ENCODE data around the gene PLA2G1B. TPM values are rescaled to one million over a fixed set of nuclear protein-coding genes. Genes with fewer than 3 reads are reported as not detected.
A peak's percentile ranks its signal among the peaks of the same experiment; 100 is the strongest.

PLA2G1B gene
- total and polyA plus RNA-seq, 2 of the 13 experiments (the other 11 are each of a cell fraction or from before 2014, with no cell fraction given): 0.33 to 1.4 TPM

- peak; percentile 75; the same call in 1 of the 2 replicates for TF ChIP-seq ZBTB25 (CRISPR knock-in tag; IDR thresholded peaks at IDR 0.05)
- TF ChIP-seq RFX1 (IDR thresholded peaks at IDR 0.05): no peak
- no peak for TF ChIP-seq GPN1 (CRISPR knock-in tag; IDR thresholded peaks at IDR 0.05; ENCODE audit: borderline replicate concordance)
- no peak for TF ChIP-seq ZNF616 (CRISPR knock-in tag; IDR thresholded peaks at IDR 0.05; ENCODE audit: low read depth)
- peak; percentile 93 for TF ChIP-seq MIXL1 (CRISPR knock-in tag; IDR thresholded peaks at IDR 0.05)
- TF ChIP-seq ZNF18 (CRISPR knock-in tag; IDR thresholded peaks at IDR 0.05; ENCODE audit: insufficient replicate concordance): no peak
- peak; percentile 77 for TF ChIP-seq ARNT2 (CRISPR knock-in tag; IDR thresholded peaks at IDR 0.05; ENCODE audit: low read depth)
- TF ChIP-seq KAT2B (IDR thresholded peaks at IDR 0.05; ENCODE audit: borderline replicate concordance, low read depth, low read length): no peak
- TF ChIP-seq CREM (IDR thresholded peaks at IDR 0.05): peak; percentile 88
- TF ChIP-seq CREM (CRISPR knock-in tag; IDR thresholded peaks at IDR 0.05): no peak
- TF ChIP-seq ZNF549 (CRISPR knock-in tag; IDR thresholded peaks at IDR 0.05): no peak
- peak; percentile 36; the same call in 1 of the 2 replicates for TF ChIP-seq FOXJ3 (CRISPR knock-in tag; IDR thresholded peaks at IDR 0.05; ENCODE audit: borderline replicate concordance)
- no peak for TF ChIP-seq ZNF44 (CRISPR knock-in tag; IDR thresholded peaks at IDR 0.05)
- no peak for TF ChIP-seq MAFG (CRISPR knock-in tag; IDR thresholded peaks at IDR 0.05)
- TF ChIP-seq ZFP82 (CRISPR knock-in tag; IDR thresholded peaks at IDR 0.05; ENCODE audit: borderline replicate concordance): 0 out of 2 replicates have a peak, but pooled peaks have one; percentile 76
- no peak; the same call in 1 of the 2 replicates for TF ChIP-seq ZNF772 (CRISPR knock-in tag; IDR thresholded peaks at IDR 0.05)
- no peak for TF ChIP-seq U2AF1 (optimal IDR thresholded peaks at IDR 0.05; ENCODE audit: low read depth, low read length)
- TF ChIP-seq ZNF513 (CRISPR knock-in tag; conservative IDR thresholded peaks at IDR 0.05): 0 out of 2 replicates have a peak, but pooled peaks have one; percentile 60
- TF ChIP-seq KMT2A (CRISPR knock-in tag; IDR thresholded peaks at IDR 0.05): peak; percentile 63; the same call in 1 of the 2 replicates
- no peak for TF ChIP-seq ZNF644 (CRISPR knock-in tag; IDR thresholded peaks at IDR 0.05; ENCODE audit: low read depth)
- no peak for TF ChIP-seq DNMT1 (CRISPR knock-in tag; IDR thresholded peaks at IDR 0.05)
- no peak for TF ChIP-seq GTF3A (CRISPR knock-in tag; conservative IDR thresholded peaks at IDR 0.05)
- peak; percentile 15; the same call in 1 of the 2 replicates for TF ChIP-seq ZFP62 (CRISPR knock-in tag; IDR thresholded peaks at IDR 0.05)
- peak; percentile 90 for TF ChIP-seq BRF2 (CRISPR knock-in tag; IDR thresholded peaks at IDR 0.05)
- TF ChIP-seq SMARCE1 (IDR thresholded peaks at IDR 0.05; ENCODE audit: borderline replicate concordance): no peak
- no peak for TF ChIP-seq ZNF883 (CRISPR knock-in tag; IDR thresholded peaks at IDR 0.05; ENCODE audit: not compliant biosample characterization)
Observed at GRCh38 chr12:120292661-120293531, 34.7 kb downstream of the PLA2G1B start, which contains the start of gene RNU4-1 (continued).
